K562 (cell line): Measurements from ENCODE around the gene VTI1B. TPM values are rescaled to one million over a fixed set of nuclear protein-coding genes. Genes with fewer than 3 reads are reported as not detected.
A peak's percentile ranks its signal among the peaks of the same experiment; 100 is the strongest.

Source experiments
- CCAR2 ChIP-seq: fragments of 200-400 bp; formaldehyde crosslinking; IDR thresholded peaks from 2 replicates; pipeline ENCODE4 v1.6.1; 2017; ENCODE audit warnings: mild to moderate bottlenecking, low read depth, low read length
- CHD1 ChIP-seq: fragments of 200-600 bp; sonication (generic); IDR thresholded peaks from one replicate; pipeline ENCODE4 v1.6.1; 2012; ENCODE audit warnings: mild to moderate bottlenecking, moderate library complexity, low read length, inconsistent platforms
- COPS2 ChIP-seq: fragments of 450-650 bp; conservative IDR thresholded peaks from 2 replicates; pipeline ENCODE4 v1.6.1; 2016; ENCODE audit warnings: mild to moderate bottlenecking, moderate library complexity
- CREBBP ChIP-seq: IDR thresholded peaks from one replicate; pipeline ENCODE4 v1.6.1; 2012; ENCODE audit warnings: low read depth, mild to moderate bottlenecking, control low read depth, inconsistent platforms, low read length
- EHMT2 ChIP-seq: fragments of 450-650 bp; IDR thresholded peaks from 2 replicates; pipeline ENCODE4 v1.6.1; 2018; ENCODE audit warnings: antibody characterized with exemption
- EP400 ChIP-seq: fragments of 450-650 bp; IDR thresholded peaks from 2 replicates; pipeline ENCODE4 v1.6.1; 2017; ENCODE audit warnings: antibody characterized with exemption, mild to moderate bottlenecking, moderate library complexity
- ETV5 ChIP-seq: sonication (generic); formaldehyde crosslinking; IDR thresholded peaks from 2 replicates; pipeline ENCODE4 v1.4.0; 2020; ENCODE audit warnings: low read depth, mild to moderate bottlenecking, missing genetic modification reagents
- FIP1L1 ChIP-seq: fragments of 200-400 bp; formaldehyde crosslinking; IDR thresholded peaks from 2 replicates; pipeline ENCODE4 v1.6.1; 2018; ENCODE audit warnings: mild to moderate bottlenecking, low read depth, low read length; ENCODE audit not compliant: poor library complexity, severe bottlenecking
- FUS ChIP-seq: fragments of 200-400 bp; formaldehyde crosslinking; optimal IDR thresholded peaks from 2 replicates; pipeline ENCODE3; 2017; ENCODE audit warnings: low read depth, low read length
- HES1 ChIP-seq: fragments of 450-650 bp; IDR thresholded peaks from 2 replicates; pipeline ENCODE4 v1.6.1; 2016; ENCODE audit warnings: low read depth, mild to moderate bottlenecking, moderate library complexity
- KAT2B ChIP-seq: IDR thresholded peaks from one replicate; pipeline ENCODE4 v1.6.1; 2012; ENCODE audit warnings: low read depth, mild to moderate bottlenecking, control low read depth, inconsistent platforms, low read length, moderate library complexity
- KDM5B ChIP-seq: fragments of 200-600 bp; sonication (generic); IDR thresholded peaks from 2 replicates; pipeline ENCODE4 v1.6.1; 2012; ENCODE audit warnings: low read depth, mild to moderate bottlenecking, moderate library complexity, low read length, control low read depth, inconsistent platforms; ENCODE audit not compliant: insufficient replicate concordance
- MAZ ChIP-seq, 2 experiments: fragments of 450-650 bp in 1 of 2; sonication (generic) in 1 of 2; formaldehyde crosslinking; IDR thresholded peaks in 1 of 2; conservative IDR thresholded peaks in 1 of 2; 2 replicates each; pipeline versions ENCODE4 v1.4.0 to v1.5.0; 2020; ENCODE audit warnings: mild to moderate bottlenecking in 1 of 2, missing genetic modification reagents in 1 of 2
- MLLT1 ChIP-seq, 2 experiments: fragments of 450-650 bp; IDR thresholded peaks; 2 replicates each; pipeline ENCODE4 v1.6.1; 2016
- PHF21A ChIP-seq: fragments of 450-650 bp; IDR thresholded peaks from 2 replicates; pipeline ENCODE4 v1.6.1; 2017; ENCODE audit warnings: low read depth, borderline replicate concordance
- POLR2AphosphoS2 ChIP-seq: IDR thresholded peaks from 2 replicates; pipeline ENCODE4 v1.6.1; 2012; ENCODE audit warnings: low read length, improper control_type of control experiment
- SIN3A ChIP-seq, 2 experiments: fragments of 150-350 bp in 1 of 2; IDR thresholded peaks; 2 replicates each; pipeline ENCODE4 v1.6.1; 2011 to 2016; ENCODE audit warnings: borderline replicate concordance in 2 of 2, low read depth in 2 of 2, low read length in 2 of 2, mild to moderate bottlenecking in 2 of 2, moderate library complexity in 2 of 2; ENCODE audit not compliant: control insufficient read depth in 1 of 2
- SMAD2 ChIP-seq: fragments of 150-350 bp; IDR thresholded peaks from 2 replicates; pipeline ENCODE4 v1.6.1; 2014; ENCODE audit warnings: low read depth, mild to moderate bottlenecking, low read length
- SMARCA4 ChIP-seq: fragments of 450-650 bp; IDR thresholded peaks from 2 replicates; pipeline ENCODE4 v1.6.1; 2016
- SP1 ChIP-seq: sonication (generic); formaldehyde crosslinking; IDR thresholded peaks from 2 replicates; pipeline ENCODE4 v1.8.1; 2022; ENCODE audit warnings: mild to moderate bottlenecking, missing genetic modification reagents
- TCF3 ChIP-seq: sonication (generic); formaldehyde crosslinking; IDR thresholded peaks from 2 replicates; pipeline ENCODE4 v1.4.0; 2020; ENCODE audit warnings: mild to moderate bottlenecking, missing genetic modification reagents
- THRA ChIP-seq: fragments of 450-650 bp; IDR thresholded peaks from 2 replicates; pipeline ENCODE4 v1.6.1; 2017; ENCODE audit warnings: mild to moderate bottlenecking, moderate library complexity
- TRIM28 ChIP-seq: fragments of 450-650 bp; IDR thresholded peaks from 2 replicates; pipeline ENCODE4 v1.6.1; 2017
- ZBTB17 ChIP-seq: fragments of 450-650 bp; formaldehyde crosslinking; IDR thresholded peaks from 2 replicates; pipeline ENCODE4 v1.4.0; 2020; ENCODE audit warnings: mild to moderate bottlenecking
- ZBTB7A ChIP-seq: IDR thresholded peaks from 2 replicates; pipeline ENCODE4 v1.6.1; 2011; ENCODE audit warnings: low read depth, mild to moderate bottlenecking, low read length, moderate library complexity, borderline replicate concordance; ENCODE audit not compliant: control insufficient read depth
- ZNF134 ChIP-seq: fragments of 250-450 bp; sonication (Bioruptor Pico); conservative IDR thresholded peaks from 2 replicates; pipeline ENCODE4 v1.4.0; 2020
- ZNF354B ChIP-seq: fragments of 250-450 bp; sonication (Bioruptor Pico); IDR thresholded peaks from 2 replicates; pipeline ENCODE4 v1.4.0; 2020
- polyA plus RNA-seq, 8 experiments: library from polyadenylated mRNA; depleted of rRNA in 4 of 8; stranded (reverse) in 5 of 8; unstranded in 3 of 8; fragments of >200 nt; fragmentation: Nextera tagmentation in 2 of 8; fragmentation: Illumina TruSeq in 1 of 8; extraction: Ambion mirVana in 2 of 8; extraction: Trizol in 1 of 8; gene quantifications; 2 replicates each; pipeline versions ENCODE4 v1.2.1 to v1.2.3, GENCODE V29; 2011 to 2014; ENCODE audit warnings: inconsistent platforms in 1 of 8, missing spikeins in 1 of 8
- total RNA-seq, 7 experiments: library from RNA; depleted of rRNA in 6 of 7; stranded (reverse); fragments of >200 nt in 6 of 7; fragmentation: Illumina TruSeq in 2 of 7; extraction: Trizol in 2 of 7; gene quantifications; 2 replicates each; pipeline versions ENCODE4 v1.2.1 to v1.2.3, GENCODE V29; 2011 to 2021; ENCODE audit warnings: low replicate concordance in 1 of 7

VTI1B gene
- total and polyA plus RNA-seq, 9 of the 15 experiments (the other 6 are each of a cell fraction or from before 2014, with no cell fraction given) = 7.8 to 69.8 (median 50.1) TPM

- TF ChIP-seq SIN3A (IDR thresholded peaks at IDR 0.05; ENCODE audit: borderline replicate concordance in 2 of 2, control insufficient read depth in 1 of 2, low read depth in 2 of 2, low read length in 2 of 2) (peak; percentile 61 to 65; a peak in 2 of 4 replicates), CHD1 (peak; percentile 44), MLLT1 (IDR thresholded peaks at IDR 0.05) (peak in 1 of 2 experiments; percentile 83; a peak in 1 of 4 replicates), PHF21A (no peak), SMAD2 (no peak), POLR2AphosphoS2 (no peak), ETV5 (peak; percentile 82; the same call in 1 of the 2 replicates), ZNF134 (CRISPR knock-in tag) (no peak), EP400 (peak; percentile 34; the same call in 1 of the 2 replicates), TRIM28 (no peak), THRA (no peak), COPS2 (no peak), CCAR2 (no peak), ZBTB17 (CRISPR knock-in tag) (peak; percentile 26; the same call in 1 of the 2 replicates), TCF3 (CRISPR knock-in tag) (no peak), FUS (no peak), HES1 (no peak), EHMT2 (peak; percentile 46; the same call in 1 of the 2 replicates), KDM5B (peak; percentile 57), ZNF354B (CRISPR knock-in tag) (no peak), SMARCA4 (0 out of 2 replicates have a peak, but pooled peaks have one; percentile 29), KAT2B (no peak), ZBTB7A (peak; percentile 93), CREBBP (no peak), SP1 (CRISPR knock-in tag) (peak; percentile 65; the same call in 1 of the 2 replicates), FIP1L1 (peak; percentile 27), MAZ (CRISPR knock-in tag; conservative IDR thresholded peaks at IDR 0.05 in 1 of 2, IDR thresholded peaks at IDR 0.05 in 1 of 2) (peak; percentile 73 to 80)
These were observed 74.5 kb downstream of the VTI1B start, which contains the start of gene PIGH (continued) for GRCh38 chr14:67599698-67600561.
